Measurements from ENCODE around the gene EHD4.

GRCh38 chr15:41885841-41886240, 86.5 kb downstream of the EHD4 start:
- TF ChIP-seq POLR2A (IDR thresholded peaks at IDR 0.05) (no peak), CTCF (IDR thresholded peaks at IDR 0.05) (no peak)

All from ovary (tissue), 3 donors.